HepG2 (cell line): ENCODE data around the gene SPSB1.

ENCODE experiments used
- CTCF ChIP-seq: sonication (generic); formaldehyde crosslinking; IDR thresholded peaks from 2 replicates; pipeline ENCODE4 v1.5.0; 2020; ENCODE audit warnings: mild to moderate bottlenecking, missing genetic modification reagents, moderate library complexity
- HES4 ChIP-seq: sonication (generic); formaldehyde crosslinking; IDR thresholded peaks from 2 replicates; pipeline ENCODE4 v1.9.0; 2021; ENCODE audit warnings: mild to moderate bottlenecking, missing genetic modification reagents, borderline replicate concordance
- SMAD3 ChIP-seq: sonication (generic); formaldehyde crosslinking; IDR thresholded peaks from 2 replicates; pipeline ENCODE4 v1.4.0; 2020; ENCODE audit warnings: missing genetic modification reagents
- ZNF724P ChIP-seq: sonication (generic); formaldehyde crosslinking; IDR thresholded peaks from 2 replicates; pipeline ENCODE4 v1.8.0; 2022; ENCODE audit warnings: missing genetic modification reagents, borderline replicate concordance
- TF ChIP-seq, protein P1 (sequence below): sonication (generic); formaldehyde crosslinking; IDR thresholded peaks from 2 replicates; pipeline ENCODE4 v1.4.0; 2020; ENCODE audit warnings: low read depth, mild to moderate bottlenecking, missing genetic modification reagents

DNA sequence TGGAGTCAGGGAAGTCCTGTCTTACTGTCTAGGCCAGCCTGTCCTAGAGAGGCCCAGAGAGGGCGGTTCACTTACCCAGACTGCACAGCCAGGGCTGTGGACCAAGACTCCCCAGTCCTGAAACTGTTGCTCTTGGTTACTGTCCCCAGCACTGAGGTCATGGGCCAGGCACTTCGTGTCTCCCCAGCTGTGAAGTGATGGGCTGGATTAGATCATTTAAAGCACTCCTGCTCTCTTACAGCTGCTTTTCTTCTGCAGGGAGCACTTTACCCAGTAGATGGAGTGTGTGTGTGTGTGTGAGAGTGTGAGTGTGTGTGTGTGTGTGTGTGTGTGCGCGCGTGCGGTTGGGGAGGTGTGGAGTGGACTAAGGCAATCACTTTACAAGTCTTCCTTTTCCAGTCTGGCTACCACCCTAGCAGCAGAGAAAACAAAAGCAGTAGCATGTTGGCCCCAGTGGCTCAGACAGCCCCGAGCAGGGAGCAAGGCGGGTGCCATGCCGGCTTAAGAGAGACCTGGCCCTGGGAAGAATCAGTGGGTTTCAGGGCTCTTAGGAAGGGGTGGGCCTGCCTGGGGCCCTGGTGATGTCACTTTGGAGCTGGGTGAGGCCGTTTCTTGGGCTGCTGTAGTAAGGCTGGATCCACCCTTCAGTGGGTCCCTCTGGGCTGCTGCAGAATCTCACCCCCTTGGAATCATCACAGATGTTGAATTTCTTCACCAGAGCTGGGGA, 2.4 kb downstream of the SPSB1 start:
- TF ChIP-seq, protein P1, sequence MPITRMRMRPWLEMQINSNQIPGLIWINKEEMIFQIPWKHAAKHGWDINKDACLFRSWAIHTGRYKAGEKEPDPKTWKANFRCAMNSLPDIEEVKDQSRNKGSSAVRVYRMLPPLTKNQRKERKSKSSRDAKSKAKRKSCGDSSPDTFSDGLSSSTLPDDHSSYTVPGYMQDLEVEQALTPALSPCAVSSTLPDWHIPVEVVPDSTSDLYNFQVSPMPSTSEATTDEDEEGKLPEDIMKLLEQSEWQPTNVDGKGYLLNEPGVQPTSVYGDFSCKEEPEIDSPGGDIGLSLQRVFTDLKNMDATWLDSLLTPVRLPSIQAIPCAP (CRISPR knock-in tag): no peak
- TF ChIP-seq CTCF (CRISPR knock-in tag) (peak; percentile 47), HES4 (CRISPR knock-in tag) (no peak), SMAD3 (CRISPR knock-in tag) (no peak), ZNF724P (CRISPR knock-in tag) (no peak)
